SJSA1 (cell line): ENCODE data around the gene NAALAD2. TPM values are rescaled to one million over a fixed set of nuclear protein-coding genes. Genes with fewer than 3 reads are reported as not detected.
"Not testable (repeated sequence)": the region's sequence is repeated elsewhere in the genome, so short reads cannot be mapped to it uniquely, and the experiment has no call there.

Experiments used
- DNase-seq, 2 experiments: peaks; one replicate each; pipeline ENCODE4 v3.0.0-alpha.2; 2015 to 2020; ENCODE audit warnings: low spot score in 2 of 2, low read depth in 1 of 2
- H3K27ac ChIP-seq: fragments of 250-450 bp; sonication (Bioruptor Pico); 2 replicates; pipeline ENCODE4 v1.5.1; 2020; ENCODE audit warnings: mild to moderate bottlenecking, moderate library complexity
- H3K27me3 ChIP-seq: fragments of 250-450 bp; sonication (Bioruptor Pico); replicated peaks from 2 replicates; pipeline ENCODE4 v1.5.1; 2020; ENCODE audit warnings: mild to moderate bottlenecking, moderate library complexity
- H3K36me3 ChIP-seq: fragments of 250-450 bp; sonication (Bioruptor Pico); 2 replicates; pipeline ENCODE4 v1.5.1; 2020; ENCODE audit warnings: mild to moderate bottlenecking
- H3K4me1 ChIP-seq: fragments of 250-450 bp; sonication (Bioruptor Pico); replicated peaks from 2 replicates; pipeline ENCODE4 v1.6.1; 2021; ENCODE audit warnings: mild to moderate bottlenecking
- H3K4me3 ChIP-seq: fragments of 250-450 bp; sonication (Bioruptor Pico); 2 replicates; pipeline ENCODE4 v1.5.1; 2020; ENCODE audit warnings: mild to moderate bottlenecking
- H3K9me3 ChIP-seq: fragments of 250-450 bp; sonication (Bioruptor Pico); replicated peaks from 2 replicates; pipeline ENCODE4 v1.5.1; 2020; ENCODE audit warnings: mild to moderate bottlenecking
- total RNA-seq: library from RNA; depleted of rRNA; stranded (reverse); fragments of >200 nt; shearing (Covaris generic); gene quantifications from 2 replicates; pipeline ENCODE4 v1.2.3, GENCODE V29; 2014; rRNA removed

The NAALAD2 gene
- total RNA-seq, 1 experiment from 2014 or later: not detected

GRCh38 chr11:90237004-90237403 is 102.5 kb downstream of the NAALAD2 start:
- Histone ChIP-seq H3K36me3 (no peaks in the 10 kb centered on the region), H3K9me3 (no peaks in the 10 kb centered on the region)
- no peak for DNase-seq

GRCh38 chr11:90239967-90240636 is 105.6 kb downstream of the NAALAD2 start:
- not testable (repeated sequence) for H3K4me3 ChIP-seq, DNase-seq, H3K4me1 ChIP-seq, H3K36me3 ChIP-seq, H3K9me3 ChIP-seq, H3K27ac ChIP-seq, H3K27me3 ChIP-seq

More at GRCh38 chr11:90237004-90237403, 102.5 kb downstream of the NAALAD2 start:
- Histone ChIP-seq H3K4me3 (no peak overlapping the region), H3K27me3 (no peaks in the 10 kb centered on the region), H3K4me1 (no peaks in the 10 kb centered on the region), H3K27ac (no peak overlapping the region)

DNA sequence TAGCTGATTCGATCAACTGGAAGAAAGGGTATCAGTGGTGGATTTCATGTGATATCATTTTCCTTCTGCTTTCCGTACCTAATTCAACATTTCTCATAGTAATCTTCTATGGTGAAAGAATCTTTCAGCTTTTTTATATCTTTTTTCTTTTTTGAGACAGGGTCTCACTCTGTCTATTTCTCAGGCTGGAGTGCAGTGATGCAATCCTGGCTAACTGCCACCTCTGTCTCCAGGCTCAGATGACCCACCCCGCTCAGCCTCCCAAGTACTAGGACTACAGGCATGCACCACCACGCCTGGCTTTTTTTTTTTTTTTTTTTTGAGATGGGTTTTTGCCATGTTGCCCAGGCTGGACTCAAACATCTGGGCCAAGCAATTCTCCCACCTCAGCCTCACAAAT is 107.0 kb downstream of the NAALAD2 start:
- Histone ChIP-seq H3K27me3 (no peaks in the 10 kb centered on the region), H3K27ac (no peak overlapping the region), H3K4me1 (no peaks in the 10 kb centered on the region), H3K9me3 (no peaks in the 10 kb centered on the region), H3K4me3 (no peak overlapping the region), H3K36me3 (no peaks in the 10 kb centered on the region)
- DNase-seq: no peak

Other genes starting within 250 kb of the NAALAD2 start
- not detected in 2 replicates for gene TRIM49D1, start 212.4 kb upstream of the NAALAD2 start, total RNA-seq
- not detected in 2 replicates for gene TRIM49D2, start 210.6 kb upstream of the NAALAD2 start, total RNA-seq
- not detected in 2 replicates for gene TRIM64, start 168.6 kb upstream of the NAALAD2 start, total RNA-seq
- gene TRIM49C, start 103.6 kb upstream of the NAALAD2 start, total RNA-seq: not detected in 2 replicates
- gene UBTFL1, start 48.7 kb upstream of the NAALAD2 start, total RNA-seq: not detected in 2 replicates
- 27.0 and 29.5 TPM in 2 replicates for gene CHORDC1, start 88.4 kb downstream of the NAALAD2 start, total RNA-seq